HUES64 (cell line): ENCODE results near the gene RARA.
"Not testable (repeated sequence)": the region's sequence is repeated elsewhere in the genome, so short reads cannot be mapped to it uniquely, and the experiment has no call there.

ENCODE experiments used
- H3K27ac ChIP-seq: 2 replicates; pipeline ENCODE4 v1.7.0; 2013; ENCODE audit warnings: low read depth, low read length, inconsistent platforms
- H3K27me3 ChIP-seq: 2 replicates; pipeline ENCODE4 v1.6.1; 2013; ENCODE audit warnings: mild to moderate bottlenecking, low read length; ENCODE audit not compliant: insufficient read depth
- H3K36me3 ChIP-seq: 2 replicates; pipeline ENCODE4 v1.6.1; 2013; ENCODE audit warnings: mild to moderate bottlenecking, low read length; ENCODE audit not compliant: insufficient read depth
- H3K4me1 ChIP-seq: 2 replicates; pipeline ENCODE4 v1.6.1; 2013; ENCODE audit warnings: mild to moderate bottlenecking, low read length, moderate library complexity; ENCODE audit not compliant: insufficient read depth
- H3K4me3 ChIP-seq: 2 replicates; pipeline ENCODE4 v1.5.1; 2013; ENCODE audit warnings: mild to moderate bottlenecking, low read length, moderate library complexity
- H3K9ac ChIP-seq: 2 replicates; pipeline ENCODE4 v1.6.1; 2013; ENCODE audit warnings: mild to moderate bottlenecking, low read depth, low read length
- H3K9me3 ChIP-seq: 2 replicates; pipeline ENCODE4 v1.6.1; 2013; ENCODE audit warnings: low read depth, low read length; ENCODE audit not compliant: insufficient read depth
- WGBS: fragments of 150-250, 120-280 bp; methylation state at CpG from one replicate; pipeline ENCODE4 v1.1.7; 2013; ENCODE audit warnings: missing lambda C conversion rate; 5-methylcytosine and 5-hydroxymethylcytosine counted together

RARA gene

DNA sequence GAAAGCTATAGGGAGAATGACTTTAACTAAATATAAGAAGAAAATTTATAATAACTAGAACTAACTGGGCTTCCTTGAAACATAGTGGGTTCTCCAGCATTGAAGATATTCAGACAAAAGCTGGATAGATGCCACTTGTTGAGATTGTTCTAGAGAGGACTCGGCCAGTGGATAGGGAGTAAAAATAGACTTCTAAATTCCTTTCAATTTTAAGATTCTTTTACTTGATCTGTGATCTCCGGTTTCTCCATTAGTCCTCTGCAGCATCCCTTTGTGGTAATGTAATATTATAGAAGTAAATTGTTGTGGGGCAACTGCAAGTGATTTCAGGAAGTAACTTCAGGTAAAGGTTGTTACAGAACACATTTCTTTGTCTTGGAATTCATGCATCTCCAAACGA is 10.3 kb upstream of the RARA start:
- no peaks in the 10 kb centered on the region for H3K9me3 ChIP-seq
- no peak overlapping the region for H3K9ac ChIP-seq
- H3K4me3 ChIP-seq = no peak overlapping the region
- no peak overlapping the region for H3K27ac ChIP-seq
- peaks cover 99% of the 10 kb centered on the region for H3K36me3 ChIP-seq
- H3K27me3 ChIP-seq = no peaks in the 10 kb centered on the region
- WGBS = 100% methylated on average over 3 of the region's 3 CpGs
- H3K4me1 ChIP-seq = peaks cover 21% of the 10 kb centered on the region

DNA sequence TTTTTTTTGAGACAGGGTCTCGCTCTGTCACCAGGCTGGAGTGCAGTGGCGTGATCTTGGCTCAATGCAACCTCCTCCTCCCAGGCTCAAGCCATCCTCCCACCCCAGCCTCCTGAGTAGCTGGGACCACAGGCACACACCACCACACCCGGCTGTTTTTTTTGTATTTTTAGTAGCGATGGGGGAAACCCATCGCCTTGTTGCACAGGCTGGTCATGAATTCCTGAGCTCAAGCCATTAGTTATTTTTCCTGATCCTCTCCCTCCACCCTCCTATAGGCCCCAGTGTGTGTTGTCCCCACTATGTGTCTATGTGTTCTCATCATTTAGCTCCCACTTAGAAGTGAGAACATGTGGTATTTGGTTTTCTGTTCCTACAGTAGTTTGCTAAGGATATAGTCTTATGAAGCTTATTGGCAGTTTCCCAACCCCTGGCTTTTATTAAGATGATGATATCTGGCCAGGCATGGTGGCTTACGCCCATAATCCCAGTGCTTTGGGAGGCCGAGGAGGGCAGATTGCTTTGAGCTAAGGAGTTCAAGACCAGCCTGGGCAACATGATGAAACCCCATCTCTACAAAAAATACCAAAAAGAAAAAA is 9.7 kb upstream of the RARA start:
- H3K4me1 ChIP-seq = peaks cover 18% of the 10 kb centered on the region
- not testable (repeated sequence) for H3K9ac ChIP-seq, H3K9me3 ChIP-seq, H3K27ac ChIP-seq, H3K27me3 ChIP-seq, H3K4me3 ChIP-seq
- peaks cover 99% of the 10 kb centered on the region for H3K36me3 ChIP-seq
- 95% methylated on average over 7 of the region's 7 CpGs for WGBS

DNA sequence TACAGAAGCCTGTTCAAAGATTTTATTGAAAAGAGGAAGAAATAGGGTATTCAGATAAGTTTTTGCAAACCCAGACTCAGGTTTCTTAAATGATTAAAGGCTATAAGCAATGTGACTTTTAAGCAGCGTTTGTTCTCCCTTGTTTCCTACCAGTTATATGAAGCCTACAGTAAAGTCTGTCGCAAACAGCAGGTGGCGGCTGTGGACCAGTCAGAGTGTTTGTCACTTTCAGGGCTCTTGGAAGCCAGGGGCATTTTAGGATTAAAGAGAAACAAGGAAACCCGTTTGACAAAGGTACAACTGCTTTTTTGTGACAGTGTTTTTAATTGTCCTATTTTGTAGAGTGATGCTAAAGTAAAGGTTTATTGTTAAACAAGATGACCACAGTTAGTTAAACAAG is 7.7 kb upstream of the RARA start:
- Histone ChIP-seq H3K9ac (no peak overlapping the region), H3K4me3 (no peak overlapping the region), H3K27ac (no peak overlapping the region), H3K27me3 (no peaks in the 10 kb centered on the region), H3K36me3 (peaks cover 81% of the 10 kb centered on the region), H3K4me1 (peaks cover 11% of the 10 kb centered on the region), H3K9me3 (no peaks in the 10 kb centered on the region)
- 73% methylated on average over 4 of the region's 4 CpGs for WGBS

DNA sequence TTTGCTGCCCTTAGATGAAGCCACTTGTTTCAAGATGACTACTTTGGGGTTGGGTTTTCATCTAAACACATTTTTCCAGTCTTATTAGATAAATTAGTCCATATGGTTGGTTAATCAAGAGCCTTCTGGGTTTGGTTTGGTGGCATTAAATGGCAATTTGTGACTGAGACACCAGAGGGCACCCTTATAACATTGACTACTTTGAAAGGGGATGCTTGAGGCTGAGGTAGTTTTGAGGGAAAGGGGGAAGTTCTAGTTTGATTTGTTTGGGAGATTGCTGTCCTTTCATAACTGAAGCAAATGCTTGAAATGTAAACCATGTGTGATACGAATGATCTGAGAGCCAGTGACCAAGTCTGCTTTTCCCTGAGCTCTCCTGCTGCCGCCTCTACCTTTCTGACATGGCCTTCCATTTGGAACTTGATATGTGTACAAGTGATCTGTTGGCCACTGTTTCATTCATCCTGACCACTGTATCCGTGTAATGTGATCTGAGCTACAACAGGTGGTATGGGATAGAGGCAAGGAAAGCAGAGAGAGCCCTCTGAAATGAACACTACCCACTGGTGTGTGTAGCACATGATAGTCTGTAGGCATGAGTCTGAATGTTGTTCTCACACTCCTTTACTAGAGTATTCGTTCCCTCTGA is 5.8 kb upstream of the RARA start:
- H3K9me3 ChIP-seq = no peaks in the 10 kb centered on the region
- H3K36me3 ChIP-seq = peaks cover 63% of the 10 kb centered on the region
- no peaks in the 10 kb centered on the region for H3K27me3 ChIP-seq
- 86% methylated on average over 4 of the region's 4 CpGs for WGBS
- H3K27ac ChIP-seq = no peak overlapping the region
- no peak overlapping the region for H3K4me3 ChIP-seq
- no peak overlapping the region for H3K9ac ChIP-seq
- H3K4me1 ChIP-seq = peaks cover 25% of the 10 kb centered on the region

DNA sequence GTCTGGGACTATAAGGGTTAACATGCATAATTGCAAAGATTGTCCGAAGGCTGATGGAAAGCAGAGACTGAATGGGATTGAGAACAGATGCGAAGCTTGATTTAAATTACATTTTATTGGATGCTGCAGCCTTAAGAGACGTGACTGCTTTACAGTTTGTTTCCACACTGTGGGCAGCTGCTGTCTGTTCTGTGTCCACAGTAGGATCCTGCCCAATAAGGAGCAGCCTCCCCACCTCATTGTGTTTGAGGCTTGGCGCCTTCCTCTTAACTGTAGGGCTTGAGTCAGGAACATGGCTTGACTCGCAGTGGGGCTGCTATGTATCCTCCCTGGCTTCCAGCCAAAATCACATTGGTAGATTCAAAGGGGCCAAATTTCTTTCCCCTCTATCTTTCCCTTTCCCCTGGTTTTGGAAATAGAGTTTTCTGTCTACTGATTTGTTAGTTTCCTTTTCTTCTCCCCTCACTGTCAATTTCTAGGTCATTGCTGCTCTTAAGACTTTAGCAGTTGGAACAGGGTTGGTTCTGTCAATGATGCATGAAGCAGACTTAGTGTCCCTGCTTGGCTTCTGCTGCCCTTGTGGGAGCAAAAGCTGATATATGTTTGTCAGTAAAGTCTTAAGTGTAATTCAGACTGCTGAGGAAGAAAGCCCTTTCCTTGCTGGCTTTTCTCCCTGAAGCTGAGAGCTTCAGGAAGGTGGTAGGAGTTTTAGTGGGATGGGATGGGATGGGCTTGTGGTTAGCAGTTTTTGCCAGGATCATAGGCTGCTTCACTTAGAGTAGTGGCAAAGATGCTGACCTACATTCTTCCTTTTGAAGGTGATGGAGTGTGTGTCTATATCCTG is 5.0 kb upstream of the RARA start:
- Histone ChIP-seq H3K27me3 (no peaks in the 10 kb centered on the region), H3K4me1 (peaks cover 30% of the 10 kb centered on the region), H3K4me3 (no peak overlapping the region), H3K9ac (no peak overlapping the region), H3K9me3 (no peaks in the 10 kb centered on the region), H3K27ac (no peak overlapping the region), H3K36me3 (peaks cover 55% of the 10 kb centered on the region)
- 91% methylated on average over 5 of the region's 5 CpGs for WGBS

DNA sequence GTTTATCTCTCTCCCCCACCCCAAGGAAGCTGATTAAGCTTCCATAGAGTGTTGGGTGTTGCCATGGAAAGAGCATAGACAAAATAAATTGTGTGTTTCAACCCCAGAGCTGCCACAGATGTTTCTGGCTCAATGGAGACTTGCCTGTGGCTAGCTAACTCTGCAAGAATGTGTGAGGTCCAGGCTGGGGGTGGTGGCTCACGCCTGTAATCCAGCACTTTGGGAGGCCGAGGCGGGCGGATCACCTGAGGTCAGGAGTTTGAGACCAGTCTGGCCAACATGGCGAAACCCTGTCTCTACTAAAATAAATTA is 4.5 kb upstream of the RARA start:
- H3K9ac ChIP-seq, H3K27ac ChIP-seq, H3K27me3 ChIP-seq, H3K9me3 ChIP-seq, H3K4me3 ChIP-seq: not testable (repeated sequence)
- peaks cover 49% of the 10 kb centered on the region for H3K36me3 ChIP-seq
- peaks cover 33% of the 10 kb centered on the region for H3K4me1 ChIP-seq
- WGBS = 96% methylated on average over 4 of the region's 5 CpGs

DNA sequence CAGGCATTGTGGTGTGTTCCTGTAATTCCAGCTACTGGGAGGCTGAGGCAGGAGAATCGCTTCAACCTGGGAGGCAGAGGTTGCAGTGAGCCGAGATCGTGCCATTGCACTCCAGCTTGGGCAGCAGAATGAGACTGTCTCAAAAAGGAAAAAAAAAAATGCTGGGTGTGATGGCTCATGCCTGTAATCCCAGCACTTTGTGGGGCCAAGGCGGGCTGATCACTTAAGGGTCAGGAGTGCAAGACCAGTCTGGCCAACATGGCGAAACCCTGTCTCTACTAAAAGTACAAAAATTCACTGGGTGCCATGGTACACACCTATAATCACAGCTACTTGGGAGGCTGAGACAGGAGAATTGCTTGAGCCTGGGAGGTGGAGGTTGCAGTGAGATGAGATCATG is 4.1 kb upstream of the RARA start:
- not testable (repeated sequence) for H3K4me3 ChIP-seq, H3K9me3 ChIP-seq, H3K27me3 ChIP-seq, H3K27ac ChIP-seq, H3K9ac ChIP-seq
- WGBS = 99% methylated on average over 5 of the region's 5 CpGs
- Histone ChIP-seq H3K4me1 (peaks cover 36% of the 10 kb centered on the region), H3K36me3 (peaks cover 46% of the 10 kb centered on the region)

DNA sequence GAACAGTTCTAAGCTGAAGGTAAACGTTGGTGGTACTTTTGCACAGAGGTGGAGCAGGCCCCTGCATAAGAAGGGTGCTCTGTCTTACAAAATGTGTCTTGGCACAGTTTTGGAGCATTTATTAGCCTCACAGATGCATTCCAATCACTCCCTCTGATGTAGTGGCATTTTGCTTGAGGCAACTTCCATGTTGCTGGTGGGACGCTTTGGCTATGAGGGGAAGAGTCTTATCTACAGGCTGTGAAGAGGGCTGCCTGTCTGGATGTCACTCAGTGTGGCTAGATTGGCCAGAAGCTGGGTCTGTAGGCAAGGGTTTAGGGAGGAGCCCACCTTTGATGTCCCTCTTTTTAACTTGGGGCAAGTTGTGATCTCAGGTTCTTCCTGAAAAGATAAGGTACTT is 2.6 kb upstream of the RARA start:
- Histone ChIP-seq H3K4me1 (peaks cover 36% of the 10 kb centered on the region), H3K27ac (peak overlapping the region; percentile 38; the same call in 1 of the 2 replicates)

DNA sequence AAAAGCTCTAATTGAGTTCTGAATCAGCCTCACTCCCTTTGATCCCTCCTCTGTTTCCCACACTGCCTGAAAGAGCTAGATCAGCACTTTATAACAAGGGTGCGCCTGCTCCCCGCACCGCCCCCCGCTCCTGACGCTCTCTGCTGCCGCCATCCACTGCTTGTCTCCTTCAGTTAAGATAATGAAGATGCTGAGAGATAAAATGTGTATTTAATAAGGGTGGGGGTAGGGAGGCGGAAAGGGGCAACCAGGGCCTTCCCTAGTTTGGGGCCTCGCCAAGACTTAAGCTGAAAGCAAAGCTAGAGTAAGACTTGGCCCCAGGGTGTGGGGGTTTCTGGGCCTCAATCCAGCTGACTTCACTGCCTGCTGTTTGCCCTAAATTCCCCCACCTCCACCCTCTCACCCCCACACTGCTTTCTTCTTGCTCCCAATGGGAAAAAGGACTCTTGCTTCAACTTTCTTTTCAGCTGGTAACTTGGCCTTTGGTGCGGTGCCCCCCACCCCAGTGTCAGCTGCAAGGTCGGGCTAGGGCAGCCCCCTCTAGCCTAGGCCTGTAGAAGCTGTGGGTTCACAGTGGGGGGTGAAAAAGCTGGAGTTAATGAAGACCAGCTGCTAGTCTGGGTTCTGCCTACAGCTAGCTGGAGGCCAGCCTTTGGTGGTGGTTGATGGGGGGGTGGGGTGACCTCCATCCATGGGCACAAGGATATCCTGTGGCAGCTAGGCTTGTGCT is 1.8 kb upstream of the RARA start:
- Histone ChIP-seq H3K9me3 (no peaks in the 10 kb centered on the region), H3K27ac (peak overlapping the region; percentile 32; the same call in 1 of the 2 replicates), H3K36me3 (peaks cover 24% of the 10 kb centered on the region), H3K4me3 (0 out of 2 replicates have a peak overlapping the region, but pooled peaks have one; percentile 2), H3K9ac (no peak overlapping the region), H3K27me3 (no peaks in the 10 kb centered on the region), H3K4me1 (peaks cover 36% of the 10 kb centered on the region)
- WGBS = 29% methylated on average over 10 of the region's 10 CpGs

More for the DNA sequence above, 2.6 kb upstream of the RARA start:
- no peak overlapping the region for H3K9ac ChIP-seq
- no peak overlapping the region for H3K4me3 ChIP-seq
- H3K27me3 ChIP-seq = no peaks in the 10 kb centered on the region
- peaks cover 32% of the 10 kb centered on the region for H3K36me3 ChIP-seq
- H3K9me3 ChIP-seq = no peaks in the 10 kb centered on the region
- WGBS = 55% methylated on average over 2 of the region's 2 CpGs

DNA sequence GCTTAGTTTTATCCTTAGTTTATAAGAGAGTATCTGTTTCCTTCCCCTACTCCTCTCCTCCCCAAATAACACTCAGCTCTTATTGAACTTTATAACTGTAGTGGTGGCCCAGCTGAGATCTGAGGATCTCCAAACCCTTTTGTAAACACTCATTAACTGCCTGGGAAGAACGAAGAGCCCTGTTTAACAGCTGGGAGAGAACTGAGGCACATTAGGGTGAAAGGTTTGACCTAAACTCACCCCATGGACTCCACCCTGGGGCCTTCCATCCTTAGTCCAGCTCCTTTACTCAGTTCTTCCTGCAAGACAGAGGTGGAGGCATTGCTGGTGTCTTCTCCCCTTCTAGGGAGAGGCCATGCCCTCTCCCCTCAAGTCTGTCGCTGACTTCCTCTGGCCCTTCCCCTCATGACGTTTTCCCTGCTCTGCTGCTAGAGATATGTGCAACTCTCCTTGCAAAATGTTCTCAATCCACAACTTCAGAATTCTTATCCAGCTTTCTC is 1.2 kb upstream of the RARA start:
- no peak overlapping the region for H3K9ac ChIP-seq
- H3K4me1 ChIP-seq = peaks cover 36% of the 10 kb centered on the region
- H3K27me3 ChIP-seq = no peaks in the 10 kb centered on the region
- peaks cover 18% of the 10 kb centered on the region for H3K36me3 ChIP-seq
- 56% methylated on average over 2 of the region's 3 CpGs for WGBS
- H3K9me3 ChIP-seq = no peaks in the 10 kb centered on the region
- H3K27ac ChIP-seq = no peak overlapping the region
- H3K4me3 ChIP-seq = no peak overlapping the region
